ENCODE results near the gene PRM1. TPM values are rescaled to one million over a fixed set of nuclear protein-coding genes. Genes with fewer than 3 reads are reported as not detected.
"Not testable (repeated sequence)": the region's sequence is repeated elsewhere in the genome, so short reads cannot be mapped to it uniquely, and the experiment has no call there.

The PRM1 gene
- total RNA-seq, 2 experiments from 2014 or later = not detected

DNA sequence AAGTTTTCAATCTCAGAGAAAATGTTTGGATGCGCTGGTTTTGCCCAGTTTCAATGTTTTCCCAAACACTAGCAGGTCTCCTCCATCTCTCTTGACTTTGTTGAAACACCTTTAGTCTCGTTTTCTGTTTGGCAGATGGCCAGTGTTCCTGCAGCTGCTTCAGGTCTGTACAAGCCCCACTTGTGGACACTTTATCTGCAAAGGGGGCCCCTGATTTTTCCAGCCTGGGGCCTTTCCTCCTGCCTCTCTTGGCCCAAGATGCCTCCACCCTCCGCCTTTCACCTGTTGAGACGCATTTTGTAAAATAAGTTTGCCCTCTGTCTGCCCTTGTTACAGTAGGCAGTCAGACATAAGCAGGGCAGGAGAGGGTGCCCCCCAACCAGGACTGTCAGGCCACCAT, 21.8 kb upstream of the PRM1 start:
- CTCF ChIA-PET = interaction anchor here (1.6 kb wide), 1 partner anchor 47 kb away, joined by 5 read pairs; the partner anchor contains the start of gene SOCS1
- POLR2A ChIA-PET = no interaction called here
- peaks cover 3% of the 10 kb centered on the region for H3K27me3 Mint-ChIP-seq (ENCODE audit: low read depth)

DNA sequence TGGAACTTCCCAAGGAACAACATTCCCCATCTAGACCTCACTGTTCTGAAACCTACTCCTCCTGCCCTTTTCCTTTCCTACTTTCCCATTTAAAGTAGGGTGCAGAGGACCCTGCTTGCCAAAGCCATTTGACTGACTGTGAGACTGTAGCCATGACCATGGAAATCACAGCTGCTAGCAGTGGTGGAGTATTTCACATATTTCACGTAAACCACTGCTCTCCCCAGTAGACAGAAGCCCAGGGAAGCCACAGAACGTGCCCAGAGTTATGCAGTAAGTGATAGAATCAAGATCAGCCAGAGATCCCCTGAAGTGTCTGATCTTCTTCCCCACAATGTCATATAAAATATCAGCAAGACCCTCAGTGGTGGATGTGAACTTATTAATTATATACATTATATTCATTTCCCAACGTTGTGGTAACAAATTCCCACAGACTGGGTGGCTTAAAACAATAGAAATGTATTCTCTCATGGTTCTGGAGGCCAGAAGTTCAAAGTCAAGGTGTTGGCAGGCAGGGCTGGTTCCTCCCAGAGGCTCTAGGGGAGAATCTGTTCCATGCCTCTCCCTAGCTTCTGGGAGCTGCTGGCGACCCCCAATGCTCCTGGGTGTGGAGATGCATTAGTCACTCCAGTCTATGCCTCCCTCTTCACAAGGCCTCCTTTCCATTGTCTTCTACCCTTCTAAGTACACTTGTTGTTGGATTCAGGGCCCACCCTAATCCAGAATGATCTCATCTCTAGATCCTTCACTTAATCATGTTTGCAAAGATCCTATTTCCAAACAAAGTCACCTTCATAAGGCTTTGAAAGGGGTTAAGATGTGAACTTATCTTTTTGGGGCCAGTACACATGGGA, 20.7 kb upstream of the PRM1 start:
- CTCF ChIA-PET = interaction anchor here (1.6 kb wide), 1 partner anchor 46 kb away, joined by 5 read pairs; the partner anchor contains the start of gene SOCS1
- Mint-ChIP-seq H3K36me3 (ENCODE audit: low read depth) (no peaks in the 10 kb centered on the region), H3K27ac (no peak overlapping the region), H3K4me3 (no peak overlapping the region), H3K4me1 (ENCODE audit: low read depth) (peaks cover 44% of the 10 kb centered on the region), H3K9me3 (ENCODE audit: insufficient read depth) (no peaks in the 10 kb centered on the region), H3K27me3 (ENCODE audit: low read depth) (no peaks in the 10 kb centered on the region)
- POLR2A ChIA-PET = no interaction called here
- no peak for DNase-seq
- ATAC-seq = no peak

More for the DNA sequence above, 21.8 kb upstream of the PRM1 start:
- Mint-ChIP-seq H3K36me3 (ENCODE audit: low read depth) (no peaks in the 10 kb centered on the region), H3K27ac (no peak overlapping the region), H3K4me1 (ENCODE audit: low read depth) (peaks cover 44% of the 10 kb centered on the region), H3K9me3 (ENCODE audit: insufficient read depth) (no peaks in the 10 kb centered on the region), H3K4me3 (no peak overlapping the region)
- DNase-seq (no peak), ATAC-seq (no peak)

DNA sequence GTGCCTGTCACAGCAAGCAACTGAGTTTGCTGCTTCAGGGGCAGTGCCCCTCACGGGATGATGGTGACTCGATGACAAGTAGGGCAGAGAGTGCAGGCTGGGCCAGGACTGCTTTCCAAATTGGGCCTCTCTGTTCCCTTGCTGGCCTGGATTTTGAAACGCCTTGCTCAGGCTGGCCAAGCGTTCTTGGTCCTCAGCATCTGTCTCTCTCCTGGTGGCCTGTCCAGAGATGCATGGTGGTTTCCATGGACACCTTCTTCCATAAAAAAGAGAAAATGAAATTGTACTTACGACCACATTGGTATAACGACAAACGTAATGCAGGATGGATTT, 19.4 kb upstream of the PRM1 start:
- H3K27me3 Mint-ChIP-seq (ENCODE audit: low read depth) = no peaks in the 10 kb centered on the region

DNA sequence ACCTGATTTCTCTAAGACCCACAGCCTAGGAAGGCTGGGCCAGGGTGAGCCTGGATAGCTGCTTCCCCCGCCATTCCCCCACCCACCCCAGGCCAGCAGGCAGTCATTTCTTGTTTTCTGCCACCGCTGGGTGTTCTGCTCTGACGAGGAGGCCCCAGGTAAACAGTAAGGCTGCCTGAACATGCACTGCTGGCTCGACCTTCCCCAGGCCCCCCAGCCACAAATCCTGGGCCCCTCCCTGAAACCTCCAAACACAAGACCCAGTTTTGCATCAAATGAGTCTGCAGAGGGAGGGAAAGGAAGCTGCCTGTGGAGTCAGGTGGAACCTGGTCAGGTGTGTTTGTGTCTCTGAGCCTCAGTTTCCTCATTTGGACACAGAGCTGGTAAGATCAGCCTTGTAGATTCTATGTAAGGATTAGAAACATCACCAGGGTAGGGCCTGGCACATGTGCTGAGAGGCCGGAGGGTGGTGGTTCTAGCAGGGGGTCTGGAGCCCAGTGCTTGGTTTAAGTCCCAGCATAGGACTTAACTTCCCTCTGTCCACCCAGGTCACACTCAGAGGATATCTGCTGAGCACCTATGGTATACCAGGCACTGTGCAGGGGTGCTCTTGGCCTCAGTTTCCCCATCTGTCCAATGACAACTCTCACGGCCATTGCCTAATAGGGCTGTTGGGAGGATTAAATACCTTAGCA, 18.9 kb upstream of the PRM1 start:
- ATAC-seq = no peak
- no peaks in the 10 kb centered on the region for H3K36me3 Mint-ChIP-seq (ENCODE audit: low read depth)
- H3K4me3 Mint-ChIP-seq = no peak overlapping the region
- no peak for DNase-seq
- no peaks in the 10 kb centered on the region for H3K27me3 Mint-ChIP-seq (ENCODE audit: low read depth)
- no peak overlapping the region for H3K27ac Mint-ChIP-seq
- CTCF ChIA-PET = no interaction called here
- H3K9me3 Mint-ChIP-seq (ENCODE audit: insufficient read depth) = no peaks in the 10 kb centered on the region
- POLR2A ChIA-PET = no interaction called here
- H3K4me1 Mint-ChIP-seq (ENCODE audit: low read depth) = peaks cover 52% of the 10 kb centered on the region

More for the DNA sequence above, 19.4 kb upstream of the PRM1 start:
- H3K9me3 Mint-ChIP-seq (ENCODE audit: insufficient read depth) = no peaks in the 10 kb centered on the region
- no peak overlapping the region for H3K4me3 Mint-ChIP-seq
- ChIA-PET CTCF (no interaction called here), POLR2A (no interaction called here)
- H3K27ac Mint-ChIP-seq = no peak overlapping the region
- H3K36me3 Mint-ChIP-seq (ENCODE audit: low read depth) = no peaks in the 10 kb centered on the region
- DNase-seq = no peak
- ATAC-seq = no peak
- H3K4me1 Mint-ChIP-seq (ENCODE audit: low read depth) = peaks cover 47% of the 10 kb centered on the region

DNA sequence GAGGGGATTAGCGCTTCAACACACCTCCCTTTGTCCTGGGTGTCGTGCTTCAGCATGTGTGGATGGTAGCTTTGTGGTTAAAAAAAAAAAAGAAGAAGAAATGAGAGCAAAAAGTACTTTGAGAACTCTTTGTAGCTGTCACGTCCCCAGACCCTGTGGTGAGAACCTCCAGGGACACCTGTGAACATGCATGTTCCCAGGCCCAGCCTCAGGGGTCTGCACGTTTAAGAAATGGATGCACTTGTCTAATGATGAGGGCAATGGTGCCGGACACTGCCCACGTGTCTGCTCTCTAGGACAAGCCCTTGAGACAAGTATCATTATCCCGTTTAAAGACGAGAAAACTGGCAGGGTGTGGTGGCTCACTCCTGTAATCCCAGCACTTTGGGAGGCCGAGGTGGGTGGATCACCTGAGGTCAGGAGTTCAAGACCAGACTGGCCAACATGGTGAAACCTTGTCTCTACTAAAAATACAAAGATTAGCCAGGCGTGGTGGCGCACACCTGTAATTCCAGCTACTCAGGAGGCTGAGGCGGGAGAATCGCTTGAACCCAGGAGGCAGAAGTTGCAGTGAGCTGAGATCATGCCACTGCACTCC, 17.9 kb upstream of the PRM1 start:
- CTCF ChIA-PET = interaction anchor here (0.9 to 2.8 kb wide), 5 partner anchors 43 to 334 kb away, joined by 3 to 22 read pairs (median 11); partner anchors contain the start of gene SOCS1

DNA sequence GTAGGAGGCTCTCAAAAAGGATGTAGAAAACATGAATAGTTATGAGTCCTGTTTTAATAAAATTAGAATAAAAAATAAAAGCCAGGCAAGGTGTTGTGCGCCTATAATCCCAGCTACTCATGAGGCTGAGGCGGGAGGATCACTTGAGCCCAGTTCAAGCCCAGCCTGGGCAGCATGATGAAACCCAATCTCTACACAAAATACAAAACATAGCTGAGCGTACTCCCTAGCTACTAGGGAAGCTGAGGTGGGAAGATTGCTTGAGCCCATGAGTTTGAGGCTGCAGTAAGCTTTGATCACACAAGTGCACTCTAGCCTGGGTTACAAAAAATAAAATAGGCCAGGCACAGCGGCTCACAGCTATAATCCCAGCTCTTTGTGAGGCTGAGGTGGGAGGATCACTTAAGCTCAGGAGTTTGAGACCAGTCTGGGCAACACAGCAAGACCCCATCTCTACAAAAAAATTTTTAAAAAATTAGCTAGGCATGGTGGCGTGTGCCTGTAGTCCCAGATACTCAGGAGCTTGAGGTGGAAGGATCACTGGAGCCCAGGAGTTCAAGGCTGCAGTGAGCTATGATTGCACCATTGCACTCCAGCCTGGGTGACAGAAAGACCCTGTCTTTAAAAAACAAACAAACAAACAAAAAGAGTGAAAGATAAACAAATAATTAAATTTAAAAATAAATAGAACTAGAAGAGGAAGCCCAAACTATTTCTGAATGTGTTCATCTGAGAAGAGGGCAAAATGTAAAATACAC, 17.2 kb upstream of the PRM1 start:
- CTCF ChIA-PET = interaction anchor here (0.7 to 2.8 kb wide), 18 partner anchors 9 to 335 kb away, joined by 3 to 22 read pairs (median 4); partner anchors contain the start of gene SOCS1
- POLR2A ChIA-PET = interaction anchor here (1.1 to 2.8 kb wide), 4 partner anchors 13 to 42 kb away, joined by 3 to 22 read pairs (median 10); partner anchors contain the start of gene SOCS1
- no peak for DNase-seq
- Mint-ChIP-seq H3K36me3 (ENCODE audit: low read depth) (no peaks in the 10 kb centered on the region), H3K9me3 (ENCODE audit: insufficient read depth) (no peaks in the 10 kb centered on the region), H3K27me3 (ENCODE audit: low read depth) (peaks cover 3% of the 10 kb centered on the region), H3K4me1 (ENCODE audit: low read depth) (peaks cover 62% of the 10 kb centered on the region), H3K4me3 (peak overlapping the region; percentile 60), H3K27ac (peak overlapping the region; percentile 78)
- peak; percentile 3 for ATAC-seq

More for the DNA sequence above, 17.9 kb upstream of the PRM1 start:
- H3K4me3 Mint-ChIP-seq; ATAC-seq; DNase-seq; H3K36me3 Mint-ChIP-seq (ENCODE audit: low read depth); H3K9me3 Mint-ChIP-seq (ENCODE audit: insufficient read depth); H3K27me3 Mint-ChIP-seq (ENCODE audit: low read depth): not testable (repeated sequence)
- Mint-ChIP-seq H3K27ac (peak overlapping the region; percentile 17), H3K4me1 (ENCODE audit: low read depth) (peaks cover 56% of the 10 kb centered on the region)
- POLR2A ChIA-PET = interaction anchor here (2.8 kb wide), 1 partner anchor 43 kb away, joined by 22 read pairs; the partner anchor contains the start of gene SOCS1

DNA sequence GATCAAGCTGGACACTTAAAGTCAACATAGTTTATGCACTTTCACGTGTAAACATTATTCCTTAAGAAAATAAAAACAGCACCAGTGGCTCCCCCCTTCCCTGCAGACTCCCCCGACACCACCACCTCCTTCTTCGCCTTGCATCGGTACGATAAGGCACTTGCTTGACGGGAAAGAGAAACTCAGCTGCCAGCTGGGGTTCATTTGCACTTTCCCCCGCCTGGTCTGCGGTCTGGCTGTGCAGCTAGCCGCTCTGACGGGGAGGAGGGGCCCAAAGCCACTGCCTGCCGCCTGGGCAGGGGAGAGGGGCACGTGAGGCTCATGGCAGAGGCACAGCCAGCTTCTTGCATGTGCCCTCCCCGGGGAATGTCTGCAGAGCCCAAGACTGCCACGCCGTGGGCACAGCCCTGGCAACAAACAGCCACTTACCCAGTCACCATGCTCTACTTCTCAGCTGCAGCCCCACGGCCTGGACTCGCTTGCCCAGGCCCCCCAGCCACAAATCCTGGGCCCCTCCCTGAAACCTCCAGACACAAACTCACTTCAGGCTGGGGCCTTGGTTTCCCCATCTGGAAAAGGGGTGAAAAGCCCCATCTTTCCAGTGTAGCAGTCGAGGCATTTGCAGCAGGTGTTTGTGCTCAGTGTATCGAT, 16.5 kb upstream of the PRM1 start:
- H3K9me3 Mint-ChIP-seq (ENCODE audit: insufficient read depth) = no peaks in the 10 kb centered on the region
- H3K4me3 Mint-ChIP-seq = peak overlapping the region; percentile 60

DNA sequence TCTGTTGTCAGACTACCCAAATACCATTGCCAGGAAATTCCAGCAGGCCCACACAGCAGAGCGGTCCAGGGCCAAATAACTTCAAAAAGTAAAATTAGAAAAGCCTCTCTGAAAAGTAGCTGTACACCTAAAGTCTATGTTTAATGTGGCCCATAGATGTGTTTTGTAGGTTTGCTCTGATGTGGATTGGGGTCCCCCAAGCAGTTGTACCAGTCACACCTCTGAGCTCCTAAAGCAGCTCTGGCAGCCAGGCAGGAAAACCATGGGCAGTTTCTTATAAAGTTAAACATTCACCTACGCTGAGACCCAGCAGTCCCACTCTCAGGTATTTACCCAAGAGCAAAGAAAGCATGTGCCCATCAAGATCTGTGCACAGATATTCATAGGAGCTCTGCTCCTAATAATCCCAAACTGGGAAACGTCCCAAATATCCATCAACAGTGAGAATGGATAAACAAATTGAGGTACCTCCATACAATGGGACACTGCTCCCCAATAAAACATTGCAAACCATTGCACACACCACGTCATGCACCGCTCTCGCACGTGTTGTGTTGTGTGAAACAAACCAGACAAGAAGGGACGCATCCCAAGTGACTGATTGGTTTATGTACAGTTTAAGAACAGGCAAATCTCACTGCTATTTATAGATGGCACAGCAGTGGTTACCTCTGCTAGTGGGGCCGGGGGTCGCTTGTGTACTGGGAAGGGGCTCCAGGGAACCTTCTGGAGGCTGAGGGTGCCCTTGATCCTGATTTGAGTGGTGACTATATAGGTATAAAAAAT, 15.8 kb upstream of the PRM1 start:
- Mint-ChIP-seq H3K9me3 (ENCODE audit: insufficient read depth) (no peaks in the 10 kb centered on the region), H3K36me3 (ENCODE audit: low read depth) (no peaks in the 10 kb centered on the region), H3K27ac (peak overlapping the region; percentile 78), H3K4me3 (peak overlapping the region; percentile 60), H3K27me3 (ENCODE audit: low read depth) (peaks cover 3% of the 10 kb centered on the region), H3K4me1 (ENCODE audit: low read depth) (peaks cover 64% of the 10 kb centered on the region)
- ChIA-PET POLR2A (interaction anchor here (1.1 to 2.8 kb wide), 5 partner anchors 15 to 52 kb away, joined by 3 to 22 read pairs (median 7); partner anchors contain the start of gene SOCS1), CTCF (interaction anchor here (0.7 to 2.8 kb wide), 19 partner anchors 10 to 333 kb away, joined by 3 to 22 read pairs (median 3); partner anchors contain the start of gene SOCS1)
- peak; percentile 23 for ATAC-seq
- DNase-seq = peak; percentile 32

More for the DNA sequence above, 16.5 kb upstream of the PRM1 start:
- POLR2A ChIA-PET = interaction anchor here (1.1 to 2.8 kb wide), 5 partner anchors 14 to 51 kb away, joined by 3 to 22 read pairs (median 7); partner anchors contain the start of gene SOCS1
- ATAC-seq = peak; percentile 89
- CTCF ChIA-PET = interaction anchor here (0.7 to 2.8 kb wide), 19 partner anchors 11 to 334 kb away, joined by 3 to 22 read pairs (median 3); partner anchors contain the start of gene SOCS1
- H3K36me3 Mint-ChIP-seq (ENCODE audit: low read depth) = no peaks in the 10 kb centered on the region
- H3K27ac Mint-ChIP-seq = peak overlapping the region; percentile 78
- peaks cover 3% of the 10 kb centered on the region for H3K27me3 Mint-ChIP-seq (ENCODE audit: low read depth)
- peak; percentile 86 for DNase-seq
- H3K4me1 Mint-ChIP-seq (ENCODE audit: low read depth) = peaks cover 64% of the 10 kb centered on the region

DNA sequence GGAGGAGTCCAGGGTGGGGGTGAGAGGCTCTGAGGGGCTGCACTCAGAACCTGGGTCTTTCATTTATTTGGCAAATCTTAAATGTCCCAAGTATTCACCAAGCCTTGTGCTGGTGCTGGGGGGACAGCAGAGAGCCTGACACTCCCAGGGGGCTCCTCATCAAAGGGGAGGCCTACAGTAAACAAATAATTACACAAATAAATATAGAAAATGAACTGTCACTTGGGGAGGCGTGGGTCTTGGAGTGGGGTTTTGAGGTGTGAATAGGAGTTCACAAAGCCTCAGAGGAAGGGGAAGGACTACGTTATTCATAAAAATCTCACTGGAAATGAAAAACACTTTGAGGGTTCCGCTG, 15.2 kb upstream of the PRM1 start:
- ChIA-PET CTCF (interaction anchor here (1.0 to 2.8 kb wide), 6 partner anchors 10 to 333 kb away, joined by 3 to 22 read pairs (median 4); partner anchors contain the start of gene SOCS1), POLR2A (interaction anchor here (1.4 to 2.4 kb wide), 2 partner anchors 15 to 53 kb away, joined by 4 to 12 read pairs; no protein-coding TSS in a partner anchor)
- Mint-ChIP-seq H3K4me1 (ENCODE audit: low read depth) (peaks cover 61% of the 10 kb centered on the region), H3K4me3 (no peak overlapping the region), H3K9me3 (ENCODE audit: insufficient read depth) (no peaks in the 10 kb centered on the region), H3K36me3 (ENCODE audit: low read depth) (no peaks in the 10 kb centered on the region), H3K27me3 (ENCODE audit: low read depth) (peaks cover 6% of the 10 kb centered on the region), H3K27ac (peak overlapping the region; percentile 78)
- ATAC-seq (no peak), DNase-seq (no peak)

DNA sequence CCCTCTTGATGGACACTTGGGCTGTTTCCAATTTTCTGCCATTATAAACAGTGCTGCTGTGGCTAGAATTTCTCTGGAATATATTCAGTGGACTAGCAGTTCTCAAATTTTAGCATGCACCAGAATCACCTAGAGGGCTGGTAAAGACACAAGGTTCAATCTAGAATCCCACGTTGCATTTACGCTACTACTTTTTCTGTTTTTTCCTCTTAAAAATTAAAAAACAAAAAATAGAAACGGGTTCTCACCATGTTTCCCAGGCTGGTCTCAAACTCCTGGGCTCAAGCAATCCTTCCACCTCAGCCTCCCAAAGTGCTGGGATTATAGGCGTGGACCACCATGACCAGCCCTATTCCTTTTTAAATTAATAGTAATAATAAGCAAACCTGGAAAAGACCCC, 14.5 kb upstream of the PRM1 start:
- peaks cover 61% of the 10 kb centered on the region for H3K4me1 Mint-ChIP-seq (ENCODE audit: low read depth)
- peaks cover 11% of the 10 kb centered on the region for H3K27me3 Mint-ChIP-seq (ENCODE audit: low read depth)
- CTCF ChIA-PET = no interaction called here
- no peaks in the 10 kb centered on the region for H3K36me3 Mint-ChIP-seq (ENCODE audit: low read depth)
- no peak for ATAC-seq
- no peaks in the 10 kb centered on the region for H3K9me3 Mint-ChIP-seq (ENCODE audit: insufficient read depth)
- POLR2A ChIA-PET = no interaction called here
- DNase-seq = no peak
- no peak overlapping the region for H3K27ac Mint-ChIP-seq
- H3K4me3 Mint-ChIP-seq = no peak overlapping the region

All from activated CD8-positive, alpha-beta T cell treated with anti-CD3 and anti-CD28 coated beads, Interleukin-2, amount 10 ng/mL, durations not matched to agents 7 days and 5 days (primary cell).